Stimulated activated CD8-positive, alpha-beta memory T cell treated with anti-CD3 and anti-CD28 coated beads, Interleukin-4, amount 100 ng/mL, for 1 hour (primary cell): ENCODE data around the gene PRSS21.
A peak's percentile ranks its signal among the peaks of the same experiment; 100 is the strongest.

Experiments used
- DNase-seq, 2 donors: peaks; one replicate each; pipeline ENCODE4 v3.0.0-alpha.2; 2020; ENCODE audit warnings: low read depth in 2 of 2, low spot score in 1 of 2

Gene PRSS21

DNA sequence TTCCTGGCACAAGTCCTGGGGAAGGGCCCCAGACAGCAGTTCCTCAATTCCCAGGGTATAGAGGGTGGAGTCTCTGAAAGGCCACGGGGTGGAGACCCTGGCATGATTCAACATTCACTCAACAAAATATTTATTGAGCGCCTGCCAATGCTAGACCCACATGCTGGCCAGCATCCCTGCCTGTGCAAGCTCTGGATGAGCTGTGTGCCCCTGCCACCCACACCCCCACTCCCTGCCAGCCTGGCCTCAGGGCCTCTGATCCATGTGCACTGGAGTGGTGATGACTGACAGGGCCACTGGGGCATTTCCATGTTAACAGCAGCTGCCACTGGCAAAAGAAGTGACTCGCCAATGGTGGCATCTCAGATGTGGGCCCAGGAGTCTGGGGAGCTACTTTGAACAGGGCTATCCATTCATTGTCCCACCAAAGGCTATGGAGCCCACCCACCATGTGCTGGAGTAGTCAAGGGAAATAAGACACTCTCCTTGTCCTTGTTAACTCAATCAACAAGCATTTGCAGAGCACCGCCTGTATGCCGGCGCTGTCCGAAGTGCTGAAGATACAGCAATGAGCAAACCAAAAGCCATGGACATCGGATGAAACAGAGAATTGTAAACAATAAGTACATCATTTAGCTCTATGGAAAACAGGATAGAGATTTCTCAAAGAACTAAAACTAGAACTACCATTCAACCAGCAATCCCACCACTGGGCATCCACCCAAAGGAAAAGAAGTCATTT, 44.0 kb downstream of the PRSS21 start:
- DNase-seq: no peak

DNA sequence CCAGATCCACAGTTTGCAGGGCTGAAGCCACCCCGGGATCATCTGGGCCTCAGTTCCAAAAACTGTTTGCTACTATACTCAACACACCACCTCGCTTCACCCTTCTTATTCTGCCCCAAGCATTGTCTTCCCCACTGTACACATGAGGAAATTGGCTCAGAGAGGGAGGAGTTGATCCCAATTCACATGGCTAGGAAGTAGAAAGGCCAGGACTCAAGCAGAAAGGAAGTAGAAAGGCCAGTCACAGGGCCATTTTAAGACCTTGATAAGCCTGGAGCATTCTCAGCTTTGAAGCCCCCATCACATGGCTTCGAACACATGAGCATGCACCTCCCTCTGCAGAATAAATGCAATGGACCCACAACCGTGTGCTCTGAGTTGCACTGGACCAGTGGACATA, 48.6 kb downstream of the PRSS21 start:
- DNase-seq: no peak

DNA sequence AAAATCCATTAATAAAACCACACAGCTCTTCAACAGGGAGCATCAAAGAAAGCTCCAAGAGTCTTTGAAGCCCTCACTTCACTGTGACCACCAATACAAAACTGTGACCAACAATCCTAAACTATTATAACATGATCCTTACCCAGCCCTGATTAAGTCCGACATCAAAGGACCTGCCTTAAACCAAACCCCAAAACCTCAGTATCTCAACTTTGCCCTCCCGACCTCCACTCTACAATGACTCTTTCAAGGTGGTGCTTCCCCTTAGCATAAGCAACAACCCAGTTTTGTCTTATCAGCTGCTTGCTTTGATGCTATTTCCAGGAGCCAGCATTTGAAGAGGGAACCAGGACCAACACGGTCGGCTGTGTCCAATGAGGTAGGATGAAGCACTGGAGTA, 49.4 kb downstream of the PRSS21 start:
- no peak for DNase-seq

DNA sequence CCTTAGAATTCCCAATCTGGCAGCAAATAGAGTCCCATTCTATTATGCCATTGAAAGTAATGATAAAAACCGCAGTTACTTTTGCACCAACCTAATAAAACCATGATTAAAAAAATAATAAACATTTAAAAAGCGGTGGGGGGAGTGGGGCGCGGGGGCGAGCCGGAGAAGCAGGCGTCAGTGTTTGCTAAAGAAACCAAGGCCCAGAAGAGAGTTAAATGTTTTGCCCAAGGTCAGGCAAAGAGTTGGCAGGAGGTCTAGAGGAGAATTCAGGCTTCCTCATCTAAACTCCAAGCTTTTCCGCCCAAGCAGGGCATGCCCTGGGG, 50.6 kb downstream of the PRSS21 start:
- DNase-seq: no peak

DNA sequence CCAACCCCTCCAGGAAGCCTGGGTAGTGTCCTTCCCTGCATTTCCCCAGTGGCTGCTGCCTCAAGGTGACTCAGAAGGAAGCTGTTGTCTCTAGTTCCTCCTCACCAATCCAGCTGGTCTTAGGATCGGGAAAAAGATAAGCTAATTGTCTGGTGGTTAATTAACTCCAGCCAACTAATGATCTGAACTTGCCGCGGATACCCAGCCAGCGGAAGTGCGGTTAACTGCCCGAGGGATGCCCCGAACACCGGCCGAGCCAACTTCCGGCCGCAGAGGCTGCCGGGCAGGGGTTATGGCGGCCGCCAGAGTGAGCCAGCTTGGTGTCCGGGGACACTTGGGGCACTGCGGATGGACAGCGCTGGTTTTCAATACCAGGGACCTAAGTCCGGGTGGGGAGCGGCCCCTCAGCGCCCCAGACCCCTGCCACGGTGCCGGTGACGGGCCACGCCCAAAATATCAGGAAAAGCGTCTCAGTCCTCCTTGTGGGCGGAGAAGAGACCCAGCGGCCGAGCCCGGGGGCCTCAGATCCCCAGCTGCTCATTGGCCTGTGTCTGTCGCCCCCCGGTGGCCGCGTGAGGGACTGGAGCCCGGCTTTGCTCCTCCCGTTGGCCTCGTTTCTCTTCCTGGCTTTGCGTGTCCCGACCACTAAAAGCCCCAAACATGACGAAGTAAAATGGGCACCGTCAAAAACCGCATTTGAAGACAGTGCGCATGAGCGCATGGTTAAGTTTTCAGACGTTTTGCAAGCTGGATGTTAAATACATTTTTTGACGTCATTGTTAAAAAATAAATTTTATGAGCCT, 51.2 kb downstream of the PRSS21 start:
- peak; percentile 89 to 90 for DNase-seq
